Prostate gland (tissue), 2 donors: ENCODE data around the gene KRABD2.

ENCODE experiments used
- CTCF ChIP-seq, 4 experiments: fragments of 200-600 bp in 2 of 4; fragments of 450-650 bp in 2 of 4; sonication (generic) in 2 of 4; IDR thresholded peaks; 1 replicate in 3 of 4; 2 replicates in 1 of 4; pipeline ENCODE4 v1.5.1; 2016 to 2019; ENCODE audit warnings: antibody characterized with exemption in 4 of 4, mild to moderate bottlenecking in 2 of 4, moderate library complexity in 2 of 4
- POLR2AphosphoS5 ChIP-seq: sonication (generic); formaldehyde crosslinking; IDR thresholded peaks from one replicate; pipeline ENCODE4 v1.6.1; 2017; ENCODE audit warnings: antibody characterized with exemption

GRCh38 chr17:8365143-8365542 lies 11.4 kb downstream of the KRABD2 start:
- TF ChIP-seq CTCF (IDR thresholded peaks at IDR 0.05) (no peak), POLR2AphosphoS5 (no peak)
